Measurements from ENCODE around the gene STARD3NL.

Gene STARD3NL

DNA sequence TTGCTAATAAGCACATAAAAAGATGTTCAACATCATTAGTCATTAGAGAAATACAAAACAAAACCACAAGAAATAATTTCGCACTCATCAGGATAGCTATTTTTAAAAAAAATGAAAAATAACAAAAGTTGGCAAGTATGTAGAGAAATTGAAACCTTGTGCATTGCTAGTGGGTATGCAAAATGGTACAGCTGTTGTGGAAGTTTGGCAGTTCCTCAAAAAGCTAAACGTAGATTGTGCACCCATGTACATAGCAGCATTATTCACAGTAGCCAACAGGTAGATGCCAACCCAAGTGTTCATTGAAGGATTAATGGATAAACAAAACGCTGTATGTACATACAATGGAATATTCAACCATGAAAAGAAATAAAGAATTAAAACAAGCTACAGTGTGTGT, 35.3 kb upstream of the STARD3NL start:
- H3K9me3 ChIP-seq (ENCODE audit: severe bottlenecking) = no peaks in the 10 kb centered on the region
- H3K27ac ChIP-seq = no peak overlapping the region
- H3K36me3 ChIP-seq = no peaks in the 10 kb centered on the region
- DNase-seq = no peak
- no peaks in the 10 kb centered on the region for H3K27me3 ChIP-seq (ENCODE audit: insufficient read depth, low read depth, severe bottlenecking)
- H3K4me3 ChIP-seq (ENCODE audit: low read depth, low read length) = no peak overlapping the region
- TF ChIP-seq, protein P1, sequence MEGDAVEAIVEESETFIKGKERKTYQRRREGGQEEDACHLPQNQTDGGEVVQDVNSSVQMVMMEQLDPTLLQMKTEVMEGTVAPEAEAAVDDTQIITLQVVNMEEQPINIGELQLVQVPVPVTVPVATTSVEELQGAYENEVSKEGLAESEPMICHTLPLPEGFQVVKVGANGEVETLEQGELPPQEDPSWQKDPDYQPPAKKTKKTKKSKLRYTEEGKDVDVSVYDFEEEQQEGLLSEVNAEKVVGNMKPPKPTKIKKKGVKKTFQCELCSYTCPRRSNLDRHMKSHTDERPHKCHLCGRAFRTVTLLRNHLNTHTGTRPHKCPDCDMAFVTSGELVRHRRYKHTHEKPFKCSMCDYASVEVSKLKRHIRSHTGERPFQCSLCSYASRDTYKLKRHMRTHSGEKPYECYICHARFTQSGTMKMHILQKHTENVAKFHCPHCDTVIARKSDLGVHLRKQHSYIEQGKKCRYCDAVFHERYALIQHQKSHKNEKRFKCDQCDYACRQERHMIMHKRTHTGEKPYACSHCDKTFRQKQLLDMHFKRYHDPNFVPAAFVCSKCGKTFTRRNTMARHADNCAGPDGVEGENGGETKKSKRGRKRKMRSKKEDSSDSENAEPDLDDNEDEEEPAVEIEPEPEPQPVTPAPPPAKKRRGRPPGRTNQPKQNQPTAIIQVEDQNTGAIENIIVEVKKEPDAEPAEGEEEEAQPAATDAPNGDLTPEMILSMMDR (IDR thresholded peaks at IDR 0.05; ENCODE audit: low read depth, low read length) = no peak

DNA sequence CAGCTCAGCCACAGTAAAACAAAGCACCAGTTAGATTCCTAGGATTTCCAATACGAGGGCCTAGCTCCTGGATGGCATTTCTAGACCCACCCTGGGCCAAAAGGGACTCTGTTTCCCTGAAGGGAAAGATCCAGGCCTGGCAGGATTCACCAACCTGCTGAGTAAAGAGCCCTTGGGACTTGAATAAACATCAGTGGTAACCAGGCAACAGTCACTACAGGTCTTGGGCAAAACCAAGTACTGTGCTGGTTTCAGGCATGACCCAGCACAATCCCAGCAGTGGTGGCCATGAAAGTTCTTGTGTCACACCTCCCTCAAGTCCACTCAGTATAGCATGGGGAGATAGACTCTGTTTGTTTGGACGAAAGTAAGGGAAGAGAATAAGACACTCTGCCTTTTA, 31.0 kb upstream of the STARD3NL start:
- no peak for DNase-seq
- Histone ChIP-seq H3K27me3 (ENCODE audit: insufficient read depth, low read depth, severe bottlenecking) (no peaks in the 10 kb centered on the region), H3K36me3 (no peaks in the 10 kb centered on the region), H3K9me3 (ENCODE audit: severe bottlenecking) (no peaks in the 10 kb centered on the region), H3K4me3 (ENCODE audit: low read depth, low read length) (no peak overlapping the region), H3K27ac (no peak overlapping the region)
- TF ChIP-seq, protein P1 (IDR thresholded peaks at IDR 0.05; ENCODE audit: low read depth, low read length) = no peak

DNA sequence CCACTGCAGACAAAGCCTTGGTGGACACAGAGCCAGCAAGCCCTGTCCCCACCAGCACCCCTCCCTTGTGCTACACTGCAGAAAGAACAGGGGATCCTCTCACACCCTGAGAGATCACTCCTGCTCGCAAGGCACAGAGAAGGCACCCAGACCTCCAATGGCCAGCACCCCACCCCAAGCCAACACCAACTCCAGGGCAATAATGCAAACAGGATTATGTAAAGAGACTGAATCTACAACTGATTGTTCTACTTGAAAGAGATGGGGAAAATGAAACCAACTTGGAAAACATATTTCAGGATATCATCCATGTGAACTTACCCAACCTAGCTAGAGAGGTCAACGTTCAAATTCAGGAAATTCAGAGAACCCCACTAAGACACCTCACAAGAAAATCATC, 26.5 kb upstream of the STARD3NL start:
- TF ChIP-seq, protein P1 (IDR thresholded peaks at IDR 0.05; ENCODE audit: low read depth, low read length) = no peak
- Histone ChIP-seq H3K27ac (no peak overlapping the region), H3K36me3 (no peaks in the 10 kb centered on the region), H3K27me3 (ENCODE audit: insufficient read depth, low read depth, severe bottlenecking) (no peaks in the 10 kb centered on the region), H3K9me3 (ENCODE audit: severe bottlenecking) (no peaks in the 10 kb centered on the region), H3K4me3 (ENCODE audit: low read depth, low read length) (no peak overlapping the region)
- no peak for DNase-seq

DNA sequence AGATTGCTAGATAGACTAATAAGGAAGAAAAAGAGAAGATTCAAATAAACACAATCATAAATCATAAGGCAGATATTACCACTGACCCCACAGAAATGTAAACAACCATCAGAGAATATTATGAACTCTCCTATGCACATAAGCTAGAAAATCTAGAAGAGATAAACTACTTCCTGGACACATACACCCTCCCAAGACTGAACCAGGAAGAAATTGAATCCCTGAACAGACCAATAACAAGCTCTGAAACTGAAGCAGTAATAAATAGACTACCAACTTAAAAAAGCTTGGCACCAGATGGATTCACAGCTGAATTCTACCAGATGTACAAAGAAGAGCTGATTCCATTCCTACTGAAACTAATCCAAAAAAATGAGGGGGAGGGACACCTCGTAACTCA, 24.5 kb upstream of the STARD3NL start:
- Histone ChIP-seq H3K9me3 (ENCODE audit: severe bottlenecking) (no peaks in the 10 kb centered on the region), H3K4me3 (ENCODE audit: low read depth, low read length) (no peak overlapping the region), H3K36me3 (no peaks in the 10 kb centered on the region), H3K27me3 (ENCODE audit: insufficient read depth, low read depth, severe bottlenecking) (no peaks in the 10 kb centered on the region), H3K27ac (no peak overlapping the region)
- no peak for DNase-seq
- TF ChIP-seq, protein P1 (IDR thresholded peaks at IDR 0.05; ENCODE audit: low read depth, low read length) = no peak

DNA sequence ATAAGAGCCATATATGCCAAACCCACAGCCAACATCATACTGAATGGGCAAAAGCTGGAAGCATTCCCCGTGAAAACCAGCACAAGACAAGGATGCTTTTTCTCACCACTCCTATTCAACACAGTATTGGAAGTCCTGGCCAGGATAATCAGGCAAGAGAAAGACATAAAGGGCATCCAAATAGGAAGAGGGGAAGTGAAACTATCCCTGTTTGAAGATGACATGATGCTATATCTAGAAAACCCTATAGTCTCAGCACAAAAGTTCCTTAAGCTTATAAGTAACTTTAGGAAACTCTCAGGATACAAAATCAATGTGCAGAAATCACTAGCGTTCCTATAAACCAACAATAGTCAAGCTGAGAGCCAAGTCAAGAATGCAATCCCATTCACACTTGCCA, 23.8 kb upstream of the STARD3NL start:
- Histone ChIP-seq H3K27ac (no peak overlapping the region), H3K36me3 (no peaks in the 10 kb centered on the region), H3K4me3 (ENCODE audit: low read depth, low read length) (no peak overlapping the region), H3K9me3 (ENCODE audit: severe bottlenecking) (no peaks in the 10 kb centered on the region), H3K27me3 (ENCODE audit: insufficient read depth, low read depth, severe bottlenecking) (no peaks in the 10 kb centered on the region)
- TF ChIP-seq, protein P1 (IDR thresholded peaks at IDR 0.05; ENCODE audit: low read depth, low read length) = no peak
- DNase-seq = no peak

DNA sequence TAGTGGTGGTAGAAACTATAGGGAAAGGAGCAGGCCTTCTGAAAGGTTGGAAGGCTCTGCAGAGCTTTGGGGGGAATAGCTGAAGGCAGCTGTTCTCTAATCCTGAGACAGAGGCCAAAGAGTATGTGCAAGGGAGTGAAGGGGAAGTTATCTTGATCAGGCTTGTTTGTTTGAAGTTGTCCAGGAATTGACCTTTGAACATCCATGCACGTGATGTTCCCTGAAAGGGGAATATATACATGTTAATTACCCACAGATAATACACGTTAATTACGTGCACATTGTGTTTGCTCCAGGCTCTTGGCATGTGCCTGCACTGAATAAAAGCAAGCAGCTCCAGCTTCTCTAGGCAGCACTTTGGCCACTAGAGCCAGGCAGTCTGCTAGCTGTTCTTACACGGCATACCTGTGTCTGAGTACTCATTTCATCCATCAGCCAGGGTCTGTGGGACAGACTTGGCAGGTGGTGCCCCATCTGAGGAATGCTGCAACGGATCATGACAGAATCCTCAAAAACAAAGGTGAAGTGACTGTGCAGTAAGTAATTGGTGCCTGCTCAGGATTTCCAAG, 18.0 kb upstream of the STARD3NL start:
- DNase-seq = no peak
- Histone ChIP-seq H3K36me3 (no peaks in the 10 kb centered on the region), H3K27ac (no peak overlapping the region), H3K9me3 (ENCODE audit: severe bottlenecking) (no peaks in the 10 kb centered on the region), H3K27me3 (ENCODE audit: insufficient read depth, low read depth, severe bottlenecking) (no peaks in the 10 kb centered on the region), H3K4me3 (ENCODE audit: low read depth, low read length) (no peak overlapping the region)
- TF ChIP-seq, protein P1 (IDR thresholded peaks at IDR 0.05; ENCODE audit: low read depth, low read length) = no peak

Measured in WERI-Rb-1 (cell line).